Epidermal melanocyte (primary cell): Measurements from ENCODE around the gene ANKUB1.
"Not testable (repeated sequence)": the region's sequence is repeated elsewhere in the genome, so short reads cannot be mapped to it uniquely, and the experiment has no call there.

Experiments used
- DNase-seq: peaks from one replicate; pipeline ENCODE4 v3.0.0; 2011; ENCODE audit warnings: low spot score; ENCODE audit not compliant: insufficient read length

ANKUB1 gene, protein sequence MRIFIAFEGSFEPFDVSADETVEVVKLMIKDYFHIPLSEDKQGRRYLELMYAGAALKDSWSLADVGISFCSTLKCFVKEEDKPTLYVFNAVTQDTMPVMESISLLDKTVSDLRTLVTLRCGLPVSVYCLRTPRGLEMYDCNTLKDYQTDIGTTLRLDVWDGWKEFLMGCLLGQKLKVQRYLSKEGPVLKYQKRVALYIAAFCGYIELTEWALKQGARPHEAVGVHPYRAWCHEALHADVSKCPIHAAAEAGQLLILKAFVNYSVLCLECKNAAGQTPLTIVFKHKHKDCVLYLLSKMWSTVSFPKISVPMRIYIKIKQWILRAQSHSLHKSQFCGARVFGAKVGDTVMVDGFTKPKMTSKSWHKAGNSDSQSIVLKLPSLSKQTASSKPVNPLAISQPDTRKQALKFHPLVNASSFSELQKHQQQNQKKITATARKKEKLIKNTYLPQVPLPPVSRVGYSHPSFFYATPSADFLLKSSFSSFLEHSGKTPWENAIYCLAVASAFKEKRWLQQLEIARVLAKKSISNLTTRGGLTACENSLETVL

GRCh38 chr3:149792452-149793270 lies at the start of gene ANKUB1:
ANKUB1 (minus strand) TSS chr3:149792554; CDS start chr3:149792366, 188 bp downstream.
- no peak for DNase-seq

DNA sequence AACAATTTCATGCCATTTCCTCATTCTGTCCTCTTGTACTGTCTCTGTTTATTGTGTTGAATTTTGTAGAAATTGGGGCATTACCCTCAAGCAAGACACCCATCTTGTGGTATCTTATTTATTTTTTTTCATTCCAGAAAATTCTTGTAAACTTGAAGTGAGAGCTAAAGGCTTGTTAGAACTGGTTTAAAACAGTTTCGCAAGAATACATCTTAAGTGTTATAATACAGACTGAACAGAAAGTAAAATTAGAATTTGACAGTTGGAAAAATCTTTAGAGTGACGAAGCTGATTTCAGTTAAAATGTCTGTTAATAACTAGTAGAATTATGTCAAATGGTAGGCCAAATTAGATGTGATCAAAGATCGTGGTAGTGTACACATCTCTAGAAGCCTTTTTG lies 47.5 kb upstream of the ANKUB1 start:
- no peak for DNase-seq

DNA sequence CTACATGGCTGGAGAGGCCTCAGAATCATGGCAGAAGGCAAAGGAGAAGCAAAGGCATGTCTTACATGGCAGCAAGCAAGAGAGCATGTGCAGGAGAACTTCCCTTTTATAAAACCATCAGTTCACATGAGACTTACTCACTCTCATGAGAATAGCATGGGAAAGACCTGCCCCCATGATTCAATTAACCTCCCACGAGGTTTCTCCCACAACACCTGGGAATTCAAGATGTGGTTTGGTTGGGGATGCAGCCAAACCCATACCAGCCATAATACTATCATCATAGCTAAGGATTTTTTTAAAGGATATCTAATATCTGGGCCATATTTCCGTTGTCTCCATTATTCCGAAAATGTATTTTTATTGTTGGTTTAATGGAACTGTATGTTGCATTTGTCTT lies 47.1 kb upstream of the ANKUB1 start:
- not testable (repeated sequence) for DNase-seq

DNA sequence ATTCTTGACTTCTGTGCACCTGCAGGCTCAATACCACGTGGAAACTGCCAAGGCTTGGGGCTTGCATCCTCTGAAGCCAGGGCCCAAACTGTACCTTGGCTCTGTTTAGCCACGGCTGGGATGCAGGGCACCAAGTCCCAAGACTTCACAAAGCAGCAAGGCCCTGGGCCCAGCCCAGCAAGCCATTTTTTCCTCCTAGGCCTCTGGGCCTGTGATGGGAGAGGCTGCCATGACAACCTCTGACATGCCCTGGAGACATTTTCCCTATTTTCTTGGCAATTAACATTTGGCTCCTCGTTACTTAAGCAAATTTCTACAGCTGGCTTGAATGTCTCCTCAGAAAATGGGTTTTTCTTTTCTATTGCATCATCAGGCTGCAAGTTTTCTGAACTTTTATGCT lies 46.1 kb upstream of the ANKUB1 start:
- DNase-seq = not testable (repeated sequence)

DNA sequence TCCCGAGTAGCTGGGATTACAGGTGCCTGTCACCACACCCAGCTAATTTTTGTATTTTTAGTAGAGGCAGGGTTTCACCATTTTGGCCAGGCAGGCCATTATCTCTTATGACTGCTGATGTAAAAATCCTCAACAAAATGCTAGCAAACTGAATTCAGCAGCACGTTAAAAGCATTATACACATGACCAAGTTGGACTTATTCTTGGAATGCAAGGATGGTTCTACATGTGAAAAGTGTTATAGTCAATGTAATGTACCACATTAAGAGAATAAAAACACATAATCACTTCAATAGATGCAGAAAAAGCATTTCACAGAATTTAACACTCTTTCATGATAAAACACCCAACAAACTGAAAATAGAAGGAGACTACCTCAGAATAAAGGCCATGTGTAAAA lies 40.9 kb upstream of the ANKUB1 start:
- DNase-seq = no peak

DNA sequence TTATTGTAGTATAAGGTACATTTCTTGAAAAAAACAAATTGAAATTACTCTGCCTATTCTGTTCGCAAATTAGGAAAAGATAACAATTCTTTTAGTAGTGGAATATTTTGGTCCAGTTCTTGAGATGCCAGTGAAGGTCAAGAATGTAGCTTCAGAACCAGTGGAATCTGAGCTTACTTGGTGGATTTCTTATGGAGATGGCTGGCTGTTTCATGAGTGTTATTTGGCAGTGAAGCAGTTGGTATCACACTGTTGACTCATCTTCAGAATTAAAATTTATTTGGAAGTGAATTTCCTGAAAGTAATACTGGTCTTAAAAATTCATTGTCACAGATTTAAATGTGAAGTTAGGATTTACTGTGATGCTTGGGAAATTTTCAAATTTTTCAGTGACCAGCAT lies 39.7 kb upstream of the ANKUB1 start:
- DNase-seq = no peak

DNA sequence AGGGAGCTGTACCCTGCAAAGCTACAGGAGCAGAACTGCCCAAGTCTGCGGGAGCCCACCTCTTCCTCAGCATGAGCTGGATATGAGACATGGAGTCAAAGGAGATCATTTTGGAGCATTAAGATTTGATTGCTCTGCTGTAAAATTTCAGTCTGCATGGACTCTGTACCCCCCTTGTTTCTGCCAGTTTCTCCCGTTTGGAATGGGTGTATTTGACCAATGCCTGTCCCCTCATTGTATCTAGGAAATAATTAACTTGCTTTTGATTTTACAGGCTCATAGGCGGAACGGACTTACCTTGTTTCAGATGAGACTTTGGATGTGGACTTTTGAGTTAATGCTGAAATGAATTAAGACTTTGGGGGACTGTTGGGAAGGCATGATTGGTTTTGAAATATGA lies 39.0 kb upstream of the ANKUB1 start:
- no peak for DNase-seq

GRCh38 chr3:149830902-149831301 lies 38.5 kb upstream of the ANKUB1 start:
- DNase-seq = no peak

- not testable (repeated sequence) for DNase-seq
Measured at GRCh38 chr3:149829631-149830030, 37.3 kb upstream of the ANKUB1 start.

- no peak for DNase-seq
Measured at GRCh38 chr3:149828390-149828789, 36.0 kb upstream of the ANKUB1 start.

DNA sequence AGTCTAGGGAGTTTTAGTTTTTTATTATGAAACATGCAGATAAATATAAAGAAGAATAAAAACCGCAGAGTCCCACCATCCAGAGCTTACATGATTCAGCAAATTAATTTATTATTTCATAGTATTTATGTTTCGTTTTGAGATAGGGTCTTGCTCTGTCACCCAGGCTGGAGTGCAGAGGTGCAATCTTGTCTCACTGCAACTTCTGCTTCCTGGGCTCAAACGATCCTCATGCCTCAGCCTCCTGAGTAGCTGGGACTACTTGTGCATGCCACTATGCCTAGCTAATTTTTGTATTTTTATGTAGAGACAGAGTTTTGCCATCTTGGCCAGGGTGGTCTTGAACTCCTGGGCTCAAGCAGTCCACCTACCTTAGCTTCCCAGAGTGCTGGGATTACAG lies 34.3 kb upstream of the ANKUB1 start:
- DNase-seq = no peak

DNA sequence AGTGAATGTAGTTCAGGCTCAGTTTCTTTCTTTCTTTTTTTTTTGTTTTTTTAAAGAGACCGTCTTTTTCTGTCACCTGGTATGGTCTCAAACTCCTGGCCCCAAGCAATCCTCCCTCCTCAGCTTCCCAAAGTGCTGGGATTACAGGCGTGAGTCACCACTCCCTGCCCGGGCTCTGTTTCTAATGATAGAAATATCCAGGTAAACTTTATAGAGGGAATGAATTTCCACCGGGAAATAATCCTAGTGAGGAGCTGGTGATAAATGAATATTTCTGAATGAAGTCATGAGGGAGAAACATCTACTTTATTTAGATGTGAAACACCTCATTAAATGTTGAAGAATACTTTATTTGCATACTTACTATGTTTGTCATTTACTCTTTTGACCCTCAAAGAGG lies 27.8 kb upstream of the ANKUB1 start:
- no peak for DNase-seq

DNA sequence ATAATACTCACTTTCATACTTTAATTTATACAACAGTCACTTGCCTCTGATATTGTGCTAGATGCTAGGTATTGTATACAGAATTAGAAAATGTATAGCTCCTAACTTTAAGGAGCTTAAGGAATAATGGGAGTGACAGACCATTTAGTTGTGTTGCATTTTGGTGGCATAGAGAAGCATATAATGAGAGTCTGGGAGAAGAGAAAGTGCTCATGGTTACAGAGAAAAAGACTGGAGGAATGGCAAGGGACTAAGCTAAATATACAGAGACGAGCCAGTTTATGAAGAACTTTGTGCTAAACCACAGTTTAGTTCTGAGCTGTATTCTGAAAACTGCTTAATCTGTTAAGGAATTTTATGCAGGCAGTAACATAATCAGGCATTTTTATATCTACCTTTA lies 27.1 kb upstream of the ANKUB1 start:
- DNase-seq = no peak

GRCh38 chr3:149816986-149817385 lies 24.6 kb upstream of the ANKUB1 start:
- no peak for DNase-seq

- no peak for DNase-seq
Measured at GRCh38 chr3:149816311-149816710, 24.0 kb upstream of the ANKUB1 start.

DNA sequence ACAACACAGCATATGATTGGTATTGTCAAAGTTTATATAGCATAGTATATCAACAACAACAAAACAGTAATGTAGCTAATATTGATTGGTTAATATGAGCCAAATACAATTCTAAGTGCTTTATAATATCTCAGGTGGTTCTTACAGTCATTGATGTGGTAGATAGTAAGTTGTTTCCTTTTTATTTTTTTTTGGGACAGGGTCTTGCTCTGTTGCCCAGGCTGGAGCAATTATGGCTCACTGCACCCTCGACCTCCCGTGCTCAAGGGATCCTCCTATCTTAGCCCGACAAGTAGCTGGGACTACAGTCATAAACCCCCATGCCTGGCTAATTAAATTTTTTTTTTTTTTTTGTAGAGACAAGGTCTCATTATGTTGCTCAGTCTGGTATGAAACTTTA lies 23.4 kb upstream of the ANKUB1 start:
- no peak for DNase-seq

DNA sequence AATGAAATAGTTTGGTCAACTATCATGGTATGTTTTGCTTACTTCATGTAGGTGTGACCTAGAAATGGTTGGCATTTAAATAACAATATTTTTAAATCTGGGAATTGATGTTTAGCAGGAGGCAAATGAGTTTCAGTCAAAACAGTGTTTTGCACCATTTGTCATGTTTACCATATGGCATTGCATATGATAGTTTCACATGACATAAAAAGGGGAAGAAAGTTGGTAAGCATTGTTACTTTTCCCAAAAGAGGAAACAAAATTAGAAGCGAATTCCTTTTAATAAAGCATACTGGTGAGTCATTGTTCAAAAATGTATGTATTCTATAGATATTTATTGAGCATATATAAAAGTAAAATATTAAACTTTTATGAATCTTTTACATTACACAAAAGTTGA lies 23.0 kb upstream of the ANKUB1 start:
- no peak for DNase-seq

DNA sequence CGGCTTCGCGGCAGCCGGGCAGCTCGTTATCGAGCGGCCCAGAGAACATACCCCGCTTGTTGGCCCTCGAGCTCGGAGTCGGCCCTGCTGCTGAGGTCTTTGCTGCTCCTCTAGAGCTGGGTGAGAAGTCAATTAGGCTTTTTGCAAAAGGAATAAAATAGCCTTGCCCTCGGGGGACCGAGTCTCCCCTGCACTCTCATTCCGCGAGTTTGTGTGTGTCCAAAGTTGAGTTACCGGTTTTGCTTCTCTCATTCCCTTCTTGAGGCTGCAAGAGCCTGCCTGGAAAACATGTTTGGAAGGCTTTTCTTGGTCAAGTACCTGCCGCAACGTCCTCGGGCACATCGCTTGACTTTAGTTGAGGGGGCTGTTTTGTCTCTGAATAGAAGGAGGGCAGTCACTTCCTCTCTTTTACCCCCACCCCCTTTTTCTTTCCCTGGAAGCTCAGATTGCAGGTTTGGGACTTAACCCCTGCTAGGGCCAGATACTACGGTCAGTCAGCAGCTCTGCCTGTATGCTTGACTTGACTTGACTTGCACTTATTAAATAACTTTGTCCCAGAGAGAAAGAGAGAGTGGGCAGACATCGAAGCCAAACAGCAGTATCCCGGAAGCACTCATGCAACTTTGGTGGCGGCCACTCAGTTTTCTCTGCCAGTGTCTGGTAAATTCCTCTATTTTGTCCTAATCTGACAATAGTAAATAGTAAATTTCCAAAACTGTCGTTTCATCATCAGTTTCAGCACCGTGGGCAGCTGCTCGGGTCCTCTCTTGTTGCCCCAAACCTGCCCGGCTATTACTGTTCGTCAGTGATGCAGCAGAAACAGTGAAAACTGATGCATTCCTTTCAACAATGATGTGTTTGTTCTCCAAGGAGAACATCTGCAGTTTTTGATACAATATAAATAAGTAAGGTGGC lies 21.3 kb upstream of the ANKUB1 start:
- DNase-seq = no peak

DNA sequence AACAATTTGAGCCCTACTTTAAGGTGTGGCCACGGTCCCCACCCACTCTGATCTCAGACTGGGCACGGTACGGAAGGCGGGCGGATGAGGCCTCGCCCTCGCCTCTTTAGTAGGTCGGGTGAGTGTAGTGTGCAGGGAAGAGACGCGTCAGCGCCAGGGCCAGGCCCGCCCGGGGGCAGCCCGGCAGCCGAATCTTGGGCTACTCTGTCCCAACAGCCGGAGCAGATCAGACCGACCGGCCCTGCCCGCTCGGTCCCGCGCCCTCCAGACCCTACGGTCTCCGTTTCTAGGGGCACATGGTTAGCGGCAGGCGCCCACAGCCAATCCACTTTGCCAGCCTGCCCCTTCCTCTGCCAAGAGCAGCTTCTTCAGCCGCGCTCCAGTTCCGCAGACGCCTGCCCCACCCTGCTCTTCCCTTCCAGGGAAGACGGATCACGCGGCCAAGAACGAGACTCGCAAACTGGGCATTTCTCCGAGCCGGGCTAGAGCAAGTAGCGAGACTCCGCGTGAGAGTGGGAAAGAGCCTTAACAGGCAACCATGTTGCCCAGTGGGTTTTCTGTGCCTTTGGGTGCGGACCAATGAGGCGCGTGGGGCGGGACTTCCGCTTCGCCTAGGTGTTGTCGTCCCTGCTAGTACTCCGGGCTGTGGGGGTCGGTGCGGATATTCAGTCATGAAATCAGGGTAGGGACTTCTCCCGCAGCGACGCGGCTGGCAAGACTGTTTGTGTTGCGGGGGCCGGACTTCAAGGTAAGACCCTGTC lies 20.4 kb upstream of the ANKUB1 start, which contains the start of gene RNF13:
Gene RNF13, plus strand, starts transcription at position 610 of the 761 bp plus-strand sequence. CDS start 32,812 bp downstream, outside the sequence.
- DNase-seq = peak; percentile 80

- DNase-seq = no peak
Measured at GRCh38 chr3:149812165-149812605, 19.8 kb upstream of the ANKUB1 start.
